ENCODE measurements around the gene ADK.

- TF ChIP-seq CTCF (IDR thresholded peaks at IDR 0.05) (no peak), POLR2A (IDR thresholded peaks at IDR 0.05) (no peak), EP300 (IDR thresholded peaks at IDR 0.05) (no peak), POLR2AphosphoS5 (IDR thresholded peaks at IDR 0.05) (no peak)
These were observed 178.9 kb downstream of the ADK start for GRCh38 chr10:74329873-74330272.

All from stomach (tissue), 4 donors.